ENCODE results near the gene EXOC3L1.

- TF ChIP-seq CTCF (IDR thresholded peaks at IDR 0.05) (no peak), EZH2 (IDR thresholded peaks at IDR 0.05) (no peak), EZH2phosphoT487 (IDR thresholded peaks at IDR 0.05) (no peak)
Measured at GRCh38 chr16:67233596-67233995, 43.7 kb upstream of the EXOC3L1 start.

All from neural progenitor cell (in vitro differentiated cells).